ENCODE results near the gene C17orf78. TPM values are rescaled to one million over a fixed set of nuclear protein-coding genes. Genes with fewer than 3 reads are reported as not detected.
"Not testable (repeated sequence)": the region's sequence is repeated elsewhere in the genome, so short reads cannot be mapped to it uniquely, and the experiment has no call there.

C17orf78 gene
- total and polyA plus RNA-seq, 12 donors: not detected

DNA sequence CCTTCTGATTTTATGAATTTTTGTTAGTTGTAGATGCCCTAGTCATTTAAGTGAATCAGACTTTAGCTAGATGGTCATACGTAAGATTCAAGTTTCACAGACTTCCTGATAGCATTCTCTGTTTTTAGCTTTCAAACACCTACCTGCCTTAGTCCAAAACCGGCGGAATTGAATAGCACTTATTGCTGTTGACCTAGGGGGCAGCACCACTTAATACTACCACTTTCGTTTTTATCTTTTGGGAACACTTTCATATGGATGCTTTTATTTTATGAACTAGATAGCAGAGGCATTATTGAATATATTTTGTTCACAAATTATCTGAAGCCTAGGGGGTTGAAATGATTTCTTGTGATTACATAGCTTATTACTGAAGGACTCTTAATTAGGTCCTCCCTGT, 62.4 kb downstream of the C17orf78 start:
- Histone ChIP-seq H3K36me3 (replicated peaks in 1 of 2) (peaks cover 0 to 49% of the 10 kb centered on the region in 2 donors), H3K27me3 (no peaks in the 10 kb centered on the region), H3K4me3 (no peak overlapping the region), H3K27ac (no peak overlapping the region), H3K9me3 (replicated peaks in 1 of 3) (no peaks in the 10 kb centered on the region), H3K4me1 (replicated peaks in 1 of 2) (no peaks in the 10 kb centered on the region)
- TF ChIP-seq, protein P1, sequence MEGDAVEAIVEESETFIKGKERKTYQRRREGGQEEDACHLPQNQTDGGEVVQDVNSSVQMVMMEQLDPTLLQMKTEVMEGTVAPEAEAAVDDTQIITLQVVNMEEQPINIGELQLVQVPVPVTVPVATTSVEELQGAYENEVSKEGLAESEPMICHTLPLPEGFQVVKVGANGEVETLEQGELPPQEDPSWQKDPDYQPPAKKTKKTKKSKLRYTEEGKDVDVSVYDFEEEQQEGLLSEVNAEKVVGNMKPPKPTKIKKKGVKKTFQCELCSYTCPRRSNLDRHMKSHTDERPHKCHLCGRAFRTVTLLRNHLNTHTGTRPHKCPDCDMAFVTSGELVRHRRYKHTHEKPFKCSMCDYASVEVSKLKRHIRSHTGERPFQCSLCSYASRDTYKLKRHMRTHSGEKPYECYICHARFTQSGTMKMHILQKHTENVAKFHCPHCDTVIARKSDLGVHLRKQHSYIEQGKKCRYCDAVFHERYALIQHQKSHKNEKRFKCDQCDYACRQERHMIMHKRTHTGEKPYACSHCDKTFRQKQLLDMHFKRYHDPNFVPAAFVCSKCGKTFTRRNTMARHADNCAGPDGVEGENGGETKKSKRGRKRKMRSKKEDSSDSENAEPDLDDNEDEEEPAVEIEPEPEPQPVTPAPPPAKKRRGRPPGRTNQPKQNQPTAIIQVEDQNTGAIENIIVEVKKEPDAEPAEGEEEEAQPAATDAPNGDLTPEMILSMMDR (IDR thresholded peaks at IDR 0.05): peak in 3 of 6 experiments; percentile 9 to 21 (median 12)
- TF ChIP-seq POLR2A (IDR thresholded peaks at IDR 0.05): no peak
- intact Hi-C loops (cut with DNase I): no loop called here
- WGBS, 4 donors: 67 to 77% (median 74%) methylated on average over 4 of the region's 4 CpGs
- DNase-seq: no peak

DNA sequence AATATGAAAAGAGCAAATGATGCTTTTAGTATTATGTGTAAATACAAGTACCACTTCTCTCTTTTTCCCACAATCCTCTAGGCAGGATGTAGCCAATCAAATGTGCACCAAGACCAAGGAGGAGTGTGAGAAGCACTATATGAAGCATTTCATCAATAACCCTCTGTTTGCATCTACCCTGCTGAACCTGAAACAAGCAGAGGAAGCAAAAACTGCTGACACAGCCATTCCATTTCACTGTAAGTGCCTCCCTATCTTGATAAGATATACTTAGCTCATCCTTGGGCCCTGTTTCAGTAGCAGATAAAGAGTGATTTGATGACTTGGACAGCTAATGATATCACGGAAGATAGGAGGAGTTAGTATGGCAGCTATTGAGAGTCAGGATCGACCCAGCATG, 64.6 kb downstream of the C17orf78 start:
- no peaks in the 10 kb centered on the region for H3K27me3 ChIP-seq
- no peaks in the 10 kb centered on the region for H3K4me1 ChIP-seq (replicated peaks in 1 of 2)
- H3K9me3 ChIP-seq (replicated peaks in 1 of 3): no peaks in the 10 kb centered on the region
- no peak for DNase-seq
- H3K27ac ChIP-seq: no peak overlapping the region
- no peak overlapping the region for H3K4me3 ChIP-seq
- H3K36me3 ChIP-seq (replicated peaks in 1 of 2): peaks cover 0 to 58% of the 10 kb centered on the region in 2 donors
- intact Hi-C loops (cut with DNase I): no loop called here
- TF ChIP-seq, protein P1 (IDR thresholded peaks at IDR 0.05): no peak
- no peak for TF ChIP-seq POLR2A (IDR thresholded peaks at IDR 0.05)
- 43 to 81% (median 51%) methylated on average over 2 of the region's 2 CpGs for WGBS, 4 donors

DNA sequence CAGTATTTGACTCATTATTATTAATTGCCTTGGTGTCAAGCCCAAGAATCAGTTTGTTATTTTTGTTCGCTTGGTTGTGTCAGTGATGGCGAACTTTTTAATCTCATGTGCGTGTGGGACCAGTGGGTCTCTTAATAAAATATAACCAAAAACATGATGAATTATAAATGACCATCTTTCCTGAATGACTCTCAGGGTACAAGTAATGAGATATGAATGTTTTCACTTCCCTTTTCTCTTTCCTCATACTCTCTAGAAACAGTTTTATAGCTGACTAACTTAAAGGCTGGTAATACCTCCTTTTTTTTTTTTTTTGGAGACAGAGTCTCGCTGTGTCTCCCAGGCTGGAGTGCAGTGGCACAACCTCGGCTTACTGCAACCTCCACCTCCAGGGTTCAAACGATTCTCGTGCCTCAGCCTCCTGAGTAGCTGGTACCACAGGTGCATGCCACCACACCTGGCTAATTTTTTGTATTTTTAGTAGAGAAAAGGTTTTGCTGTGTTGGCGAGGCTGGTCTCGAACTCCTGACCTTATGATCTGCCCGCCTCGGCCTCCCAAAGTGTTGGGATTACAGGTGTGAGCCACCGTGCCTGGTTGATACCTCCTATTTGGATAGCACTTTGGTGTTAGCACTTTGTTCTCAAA, 65.7 kb downstream of the C17orf78 start:
- intact Hi-C loops (cut with DNase I); H3K27me3 ChIP-seq; H3K4me3 ChIP-seq; H3K27ac ChIP-seq; DNase-seq; H3K9me3 ChIP-seq (replicated peaks in 1 of 3); H3K4me1 ChIP-seq (replicated peaks in 1 of 2): not testable (repeated sequence)
- 85 to 96% (median 95%) methylated on average over 12 of the region's 12 CpGs for WGBS, 4 donors
- peaks cover 0 to 58% of the 10 kb centered on the region in 2 donors for H3K36me3 ChIP-seq (replicated peaks in 1 of 2)

Other genes starting within 250 kb of the C17orf78 start
- 100 to 1,000 TPM in 3 of 9 donors, 10 to 100 TPM in 6; 44.4 to 112 (median 76.9) TPM for gene ACACA, start 30.9 kb downstream of the C17orf78 start, total RNA-seq
- 10 to 100 TPM; 18.2 to 64.1 (median 21.4) TPM for gene ACACA, start 30.9 kb downstream of the C17orf78 start, polyA plus RNA-seq
- gene TADA2A, start 30.9 kb downstream of the C17orf78 start, total RNA-seq: 10 to 100 TPM in 8 of 9 donors, 1 to 10 TPM in 1; 7.6 to 21.5 (median 15.7) TPM
- 10 to 100 TPM in 2 of 3 donors, 1 to 10 TPM in 1; 8.8 to 18.8 (median 15.7) TPM for gene TADA2A, start 30.9 kb downstream of the C17orf78 start, polyA plus RNA-seq
- 10 to 100 TPM; 13.4 to 66.2 (median 23.5) TPM for gene DUSP14, start 113.9 kb downstream of the C17orf78 start, total RNA-seq
- 10 to 100 TPM in 2 of 3 donors, 1 to 10 TPM in 1; 7.2 to 19.8 (median 16.0) TPM for gene DUSP14, start 113.9 kb downstream of the C17orf78 start, polyA plus RNA-seq
- 10 to 100 TPM; 21.7 to 45.7 (median 30.7) TPM for gene SYNRG, start 233.4 kb downstream of the C17orf78 start, total RNA-seq
- 10 to 100 TPM in 2 of 3 donors, 1 to 10 TPM in 1; 8.5 to 36.1 (median 10.7) TPM for gene SYNRG, start 233.4 kb downstream of the C17orf78 start, polyA plus RNA-seq